AG04450 (cell line): ENCODE measurements around the gene MEST. TPM values are rescaled to one million over a fixed set of nuclear protein-coding genes. Genes with fewer than 3 reads are reported as not detected.
"Not testable (repeated sequence)": the region's sequence is repeated elsewhere in the genome, so short reads cannot be mapped to it uniquely, and the experiment has no call there.

Experiments used
- CTCF ChIA-PET: fragments of 300-600, 350-600 bp; formaldehyde crosslinking; extraction: SDS; loops from one replicate; lab custom pipeline; 2022; ENCODE audit warnings: antibody characterized with exemption, inconsistent platforms; lab: Charles Lee
- POLR2A ChIA-PET: fragments of 350-600 bp; formaldehyde crosslinking; extraction: SDS; loops from one replicate; lab custom pipeline; 2021; ENCODE audit warnings: antibody characterized with exemption, inconsistent platforms; lab: Yijun Ruan, JAX
- DNase-seq: peaks from one replicate; pipeline ENCODE4 v3.0.0-alpha.2; 2011; ENCODE audit warnings: low read depth, low spot score
- H3K27ac ChIP-seq: one replicate; pipeline ENCODE4 v1.5.1; 2012; ENCODE audit warnings: low read depth, low read length, control low read depth
- H3K27me3 ChIP-seq: one replicate; pipeline ENCODE4 v1.6.0; 2012; ENCODE audit warnings: low read length; ENCODE audit not compliant: control insufficient read depth, insufficient read depth
- H3K4me3 ChIP-seq: 2 replicates; pipeline ENCODE4 v1.5.1; 2011; ENCODE audit warnings: mild to moderate bottlenecking, low read depth, low read length, control low read depth
- H3K9me3 ChIP-seq: 2 replicates; pipeline ENCODE4 v1.5.1; 2012; ENCODE audit warnings: low read length; ENCODE audit not compliant: control insufficient read depth, insufficient read depth
- polyA plus RNA-seq: library from polyadenylated mRNA; depleted of rRNA; stranded (reverse); fragments of >200 nt; gene quantifications from 2 replicates; pipeline ENCODE4 v1.2.3, GENCODE V29; 2011
- TF ChIP-seq, protein P1 (sequence below): IDR thresholded peaks from 2 replicates; pipeline ENCODE4 v1.5.1; 2011; ENCODE audit warnings: low read depth, low read length, control low read depth, inconsistent platforms

Gene MEST
- polyA plus RNA-seq, 1 experiment, result 293 TPM

DNA sequence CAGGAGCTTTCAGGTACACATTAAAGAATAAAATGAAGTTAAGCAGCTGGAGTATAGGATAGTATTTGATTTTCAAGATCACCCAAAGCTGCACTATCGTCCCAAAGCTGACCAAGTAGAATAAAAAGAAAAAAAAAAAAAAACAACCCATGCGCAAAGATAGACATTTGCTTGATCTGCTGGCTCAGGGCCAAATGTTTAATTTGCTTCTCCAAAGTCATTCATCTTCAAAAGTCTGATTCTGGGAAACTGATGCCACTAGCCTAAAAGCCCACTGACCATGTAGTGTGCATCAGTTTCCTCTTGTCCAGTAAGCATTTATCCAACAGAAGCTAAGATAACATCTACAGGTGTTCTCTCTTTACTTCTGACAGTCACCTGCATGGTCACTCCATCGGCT, 14.5 kb downstream of the MEST start:
- Histone ChIP-seq H3K27ac (no peak overlapping the region), H3K4me3 (no peak overlapping the region), H3K27me3 (no peaks in the 10 kb centered on the region), H3K9me3 (no peaks in the 10 kb centered on the region)
- CTCF ChIA-PET, result no interaction called here
- TF ChIP-seq, protein P1, sequence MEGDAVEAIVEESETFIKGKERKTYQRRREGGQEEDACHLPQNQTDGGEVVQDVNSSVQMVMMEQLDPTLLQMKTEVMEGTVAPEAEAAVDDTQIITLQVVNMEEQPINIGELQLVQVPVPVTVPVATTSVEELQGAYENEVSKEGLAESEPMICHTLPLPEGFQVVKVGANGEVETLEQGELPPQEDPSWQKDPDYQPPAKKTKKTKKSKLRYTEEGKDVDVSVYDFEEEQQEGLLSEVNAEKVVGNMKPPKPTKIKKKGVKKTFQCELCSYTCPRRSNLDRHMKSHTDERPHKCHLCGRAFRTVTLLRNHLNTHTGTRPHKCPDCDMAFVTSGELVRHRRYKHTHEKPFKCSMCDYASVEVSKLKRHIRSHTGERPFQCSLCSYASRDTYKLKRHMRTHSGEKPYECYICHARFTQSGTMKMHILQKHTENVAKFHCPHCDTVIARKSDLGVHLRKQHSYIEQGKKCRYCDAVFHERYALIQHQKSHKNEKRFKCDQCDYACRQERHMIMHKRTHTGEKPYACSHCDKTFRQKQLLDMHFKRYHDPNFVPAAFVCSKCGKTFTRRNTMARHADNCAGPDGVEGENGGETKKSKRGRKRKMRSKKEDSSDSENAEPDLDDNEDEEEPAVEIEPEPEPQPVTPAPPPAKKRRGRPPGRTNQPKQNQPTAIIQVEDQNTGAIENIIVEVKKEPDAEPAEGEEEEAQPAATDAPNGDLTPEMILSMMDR, result no peak
- POLR2A ChIA-PET, result no interaction called here
- no peak for DNase-seq

DNA sequence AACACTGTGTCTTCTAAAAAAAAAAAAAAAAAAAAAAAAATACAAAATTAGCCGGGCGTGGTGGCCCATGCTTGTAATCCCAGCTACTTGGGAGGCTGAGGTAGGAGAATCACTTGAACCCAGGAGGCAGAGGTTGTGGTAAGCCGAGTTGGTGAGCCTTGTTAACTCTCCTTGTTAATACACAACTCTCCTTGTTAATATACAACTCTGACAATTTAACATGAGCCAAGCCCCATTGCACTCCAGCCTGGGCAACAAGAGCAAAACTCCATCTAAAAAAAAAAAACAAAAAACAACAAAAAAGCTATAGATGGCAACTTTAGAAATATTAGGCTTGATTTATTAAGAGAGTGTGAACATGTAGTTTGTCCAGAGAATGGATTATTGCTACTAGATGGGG, 20.2 kb downstream of the MEST start:
- DNase-seq, H3K27me3 ChIP-seq, H3K27ac ChIP-seq, H3K4me3 ChIP-seq, POLR2A ChIA-PET, H3K9me3 ChIP-seq: not testable (repeated sequence)
- CTCF ChIA-PET, result interaction anchor here (0.6 to 0.9 kb wide), 2 partner anchors 246 to 380 kb away, joined by 3 read pairs; no protein-coding TSS in a partner anchor

DNA sequence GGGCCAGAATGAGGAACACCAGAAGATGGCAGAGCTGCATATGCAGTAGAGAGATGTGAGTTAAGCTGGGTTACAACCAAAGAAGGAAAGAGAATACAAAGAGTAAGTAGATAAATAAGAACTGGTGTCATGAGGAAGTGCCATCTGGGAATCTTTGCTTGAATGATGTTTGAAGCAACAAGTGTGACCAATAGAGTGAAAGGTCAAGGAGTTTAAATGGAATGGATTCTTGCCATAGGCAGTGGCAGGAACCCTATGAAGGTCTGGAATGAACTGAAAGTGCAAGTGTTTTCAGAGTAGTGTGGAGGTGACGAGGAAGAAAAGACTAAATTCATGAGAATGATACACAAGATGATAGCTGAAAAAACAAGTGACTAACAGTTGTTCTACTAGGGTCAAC, 21.6 kb downstream of the MEST start:
- ChIA-PET POLR2A (no interaction called here), CTCF (no interaction called here)
- DNase-seq, result no peak
- Histone ChIP-seq H3K27me3 (no peaks in the 10 kb centered on the region), H3K27ac (no peak overlapping the region), H3K9me3 (no peaks in the 10 kb centered on the region), H3K4me3 (no peak overlapping the region)
- TF ChIP-seq, protein P1, result no peak

DNA sequence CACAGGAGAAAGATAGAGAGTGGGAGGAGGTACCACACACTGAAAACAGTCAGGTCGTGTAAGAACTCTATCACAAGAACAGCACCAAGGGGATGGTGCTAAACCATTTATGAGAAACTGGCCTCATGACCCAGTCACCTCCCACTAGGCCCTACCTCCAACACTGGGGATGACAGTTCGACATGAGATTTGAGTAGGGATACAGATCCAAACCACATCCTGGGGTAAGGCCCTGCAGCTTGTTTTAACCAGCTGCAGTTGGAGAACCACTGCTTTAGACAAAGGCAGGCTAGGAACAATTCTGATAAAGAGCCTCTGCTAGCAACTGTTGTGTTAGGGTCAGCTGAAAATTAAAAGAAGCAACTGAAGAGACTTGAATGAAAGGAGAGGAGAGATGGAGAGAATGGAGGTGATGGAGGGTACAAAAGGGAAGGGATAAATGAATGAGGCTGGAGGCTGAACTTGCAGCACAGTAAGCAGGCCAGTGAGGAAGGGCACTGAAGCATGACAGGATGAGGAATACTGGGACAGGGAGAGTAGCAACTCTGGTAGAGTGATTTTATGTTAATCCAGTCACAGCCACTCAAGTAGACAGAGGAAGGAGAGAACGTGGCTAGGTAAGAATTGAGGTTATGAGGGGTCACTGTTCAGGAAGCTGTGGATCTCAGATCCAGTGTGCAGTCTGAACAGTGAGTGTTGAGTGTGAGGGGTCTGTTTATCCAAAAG, 23.6 kb downstream of the MEST start:
- CTCF ChIA-PET, result no interaction called here
- Histone ChIP-seq H3K9me3 (no peaks in the 10 kb centered on the region), H3K4me3 (no peak overlapping the region), H3K27me3 (no peaks in the 10 kb centered on the region), H3K27ac (no peak overlapping the region)
- POLR2A ChIA-PET, result no interaction called here
- TF ChIP-seq, protein P1, result no peak
- DNase-seq, result no peak

DNA sequence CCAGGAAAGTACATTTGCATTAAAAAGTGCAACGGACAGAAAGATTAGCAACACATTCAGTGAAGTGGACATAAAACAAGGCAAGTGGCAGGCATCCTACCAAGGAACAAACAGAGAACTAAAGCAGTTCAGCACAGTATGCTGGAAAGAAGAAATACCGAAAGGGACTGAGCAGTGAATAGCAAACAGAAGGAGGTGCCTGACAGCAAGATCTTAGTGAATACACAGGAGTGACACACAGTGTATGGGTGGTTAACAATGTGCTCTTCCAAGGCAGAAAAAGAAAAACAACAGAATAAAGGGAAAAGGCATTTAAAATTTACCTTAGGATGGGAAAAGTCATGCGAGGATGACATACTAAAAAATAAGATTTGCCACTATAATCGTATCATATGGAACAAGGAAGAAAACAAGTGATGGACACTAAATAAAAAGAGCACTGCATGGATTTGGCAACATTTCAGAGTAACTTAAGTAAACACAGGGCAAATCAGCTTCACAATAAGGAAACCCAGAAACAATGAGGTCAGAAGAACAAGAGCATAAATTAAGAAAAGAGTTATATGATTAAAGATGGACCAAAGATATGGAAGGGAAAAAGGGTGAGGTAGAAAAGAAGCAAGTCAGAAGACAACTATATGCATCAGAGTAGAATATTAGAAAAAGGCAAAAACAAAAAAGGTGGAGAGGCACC, 29.5 kb downstream of the MEST start:
- no peak overlapping the region for H3K27ac ChIP-seq
- no peak for DNase-seq
- H3K27me3 ChIP-seq, result no peaks in the 10 kb centered on the region
- H3K9me3 ChIP-seq, result no peaks in the 10 kb centered on the region
- no peak overlapping the region for H3K4me3 ChIP-seq
- ChIA-PET POLR2A (no interaction called here), CTCF (no interaction called here)
- TF ChIP-seq, protein P1, result no peak

DNA sequence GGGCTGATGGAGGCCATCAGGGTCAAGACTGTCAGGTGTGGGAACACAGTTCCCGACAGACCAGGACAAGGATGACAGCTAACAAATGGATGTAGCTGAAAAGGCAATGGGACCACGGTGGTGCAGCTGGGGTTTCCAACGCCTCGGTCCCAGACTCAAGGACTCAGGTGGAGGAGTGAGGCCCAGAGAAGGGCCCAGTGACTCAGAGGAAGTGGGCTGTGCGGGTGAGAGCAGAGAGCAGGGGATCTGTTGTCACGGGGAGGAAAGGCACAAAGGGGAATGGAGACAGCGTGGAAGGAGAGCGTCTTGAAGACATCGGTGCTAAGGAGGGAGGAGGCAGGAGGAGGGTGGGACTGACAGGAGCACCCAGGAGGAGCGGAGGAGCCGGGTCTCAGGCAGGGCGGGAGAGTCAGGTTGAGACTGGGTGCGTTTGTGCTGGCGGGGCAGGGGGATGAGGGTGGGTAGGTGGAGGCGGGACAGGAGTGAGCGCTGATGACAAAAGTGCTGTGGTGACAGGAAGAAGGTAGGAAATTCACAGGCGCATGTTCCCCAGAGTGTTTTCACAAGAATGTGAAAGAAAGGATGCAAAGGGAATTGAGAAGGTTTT, 31.7 kb downstream of the MEST start:
- not testable (repeated sequence) for DNase-seq

More for the DNA sequence above, 31.7 kb downstream of the MEST start:
- H3K9me3 ChIP-seq, H3K27me3 ChIP-seq, CTCF ChIA-PET, H3K27ac ChIP-seq, POLR2A ChIA-PET, H3K4me3 ChIP-seq: not testable (repeated sequence)
